CD4-positive, alpha-beta T cell (primary cell): Measurements from ENCODE around the gene ZNF267. TPM values are rescaled to one million over a fixed set of nuclear protein-coding genes. Genes with fewer than 3 reads are reported as not detected.
A peak's percentile ranks its signal among the peaks of the same experiment; 100 is the strongest.
"Not testable (repeated sequence)": the region's sequence is repeated elsewhere in the genome, so short reads cannot be mapped to it uniquely, and the experiment has no call there.

Experiments
- ATAC-seq: fragments of 200-7000 bp; cut with Tn5 transposase; one replicate; pipeline ENCODE4 v1.10.0; 2022; ENCODE audit warnings: mild to moderate bottlenecking; ENCODE audit not compliant: poor library complexity
- CTCF ChIA-PET: fragments of 350-600 bp; sonication (Branson Sonifier 250); formaldehyde crosslinking; loops from one replicate; lab custom pipeline; 2021; ENCODE audit warnings: antibody characterized with exemption, inconsistent platforms; lab: Charles Lee
- POLR2A ChIA-PET: fragments of 350-600 bp; sonication (Branson Sonifier 250); formaldehyde crosslinking; loops from one replicate; lab custom pipeline; 2021; ENCODE audit warnings: antibody characterized with exemption, inconsistent platforms; lab: Charles Lee
- DNase-seq, 14 experiments: peaks; one replicate each; pipeline ENCODE4 v3.0.0-alpha.2; 2013 to 2020; ENCODE audit warnings: mixed read lengths in 2 of 14
- H3K27ac ChIP-seq, 2 donors: one replicate each; pipeline versions ENCODE4 v1.5.1 to v1.7.0; 2013; ENCODE audit warnings: low read length in 2 of 2, low read depth in 1 of 2, mild to moderate bottlenecking in 1 of 2
- H3K27me3 ChIP-seq, 2 experiments: 1 replicate in 1 of 2; 2 replicates in 1 of 2; pipeline versions ENCODE4 v1.6.1 to v1.7.0; 2013; ENCODE audit warnings: low read length in 2 of 2, control low read depth in 1 of 2, mild to moderate bottlenecking in 1 of 2, moderate library complexity in 1 of 2; ENCODE audit not compliant: insufficient read depth in 2 of 2, control insufficient read depth in 1 of 2
- H3K36me3 ChIP-seq: one replicate; pipeline ENCODE4 v1.6.1; 2013; ENCODE audit warnings: low read length, control low read depth; ENCODE audit not compliant: insufficient read depth
- H3K4me1 ChIP-seq: one replicate; pipeline ENCODE4 v1.6.1; 2013; ENCODE audit warnings: low read length, control low read depth; ENCODE audit not compliant: insufficient read depth
- H3K4me3 ChIP-seq: one replicate; pipeline ENCODE4 v1.5.1; 2013; ENCODE audit warnings: mild to moderate bottlenecking, low read length, moderate library complexity
- H3K9me3 ChIP-seq, 2 experiments: 1 replicate in 1 of 2; 2 replicates in 1 of 2; pipeline versions ENCODE4 v1.6.1 to v1.7.0; 2013; ENCODE audit warnings: low read length in 2 of 2, mild to moderate bottlenecking in 2 of 2, control low read depth in 1 of 2, moderate library complexity in 1 of 2; ENCODE audit not compliant: control insufficient read depth in 1 of 2, insufficient read depth in 1 of 2
- H3K27ac Mint-ChIP-seq: one replicate; pipeline ENCODE4 v1.8.0; 2020; ENCODE audit warnings: mixed read lengths
- H3K27me3 Mint-ChIP-seq: one replicate; pipeline ENCODE4 v1.8.0; 2021; ENCODE audit warnings: mixed read lengths
- H3K36me3 Mint-ChIP-seq: one replicate; pipeline ENCODE4 v1.8.0; 2021; ENCODE audit warnings: low read depth, mixed read lengths
- H3K4me1 Mint-ChIP-seq: one replicate; pipeline ENCODE4 v1.8.0; 2021; ENCODE audit warnings: low read depth, mixed read lengths
- H3K4me3 Mint-ChIP-seq: one replicate; pipeline ENCODE4 v1.8.0; 2020; ENCODE audit warnings: mild to moderate bottlenecking, mixed read lengths
- H3K9me3 Mint-ChIP-seq: one replicate; pipeline ENCODE4 v1.8.0; 2020; ENCODE audit warnings: mixed read lengths
- intact Hi-C, 2 experiments: fragments of 100-400 bp; cut with DNase I in 1 of 2; cut with micrococcal nuclease in 1 of 2; formaldehyde crosslinking; loops; one replicate each; pipeline versions ENCODE4 v1.15.1 to v1.9.0; 2023 to 2025; cut with DNase I, micrococcal nuclease
- total RNA-seq, 174 experiments: library from RNA in 2 of 174; stranded (reverse) in 2 of 174; gene quantifications; one replicate each; pipeline ENCODE4 v1.2.3 and lab custom pipeline; 2021 to 2026
- TF ChIP-seq, protein P1 (sequence below): fragments of 200-600 bp; IDR thresholded peaks from one replicate; pipeline ENCODE4 v1.8.0; 2022; ENCODE audit warnings: antibody characterized with exemption, mild to moderate bottlenecking

ZNF267 gene
- total RNA-seq, 2 experiments from 2014 or later = 56.0 to 57.9 TPM

DNA sequence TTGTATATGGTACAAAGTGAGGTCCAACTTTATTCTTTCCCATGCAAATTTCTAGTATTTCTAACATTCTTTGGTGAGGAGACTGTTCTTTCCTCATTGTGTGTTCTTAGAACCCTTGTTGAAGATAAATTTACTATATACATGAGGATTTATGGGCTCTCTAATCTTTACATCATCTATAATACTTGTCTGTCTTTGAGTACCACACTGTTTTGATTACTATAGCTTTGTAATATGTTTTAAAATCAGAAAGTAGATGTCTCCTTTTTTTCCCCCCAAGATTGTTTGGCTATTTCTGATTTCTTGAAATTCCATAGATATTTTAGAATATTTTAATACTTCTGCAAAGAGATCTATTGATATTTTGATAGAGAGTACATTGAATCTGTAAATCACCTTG lies 23.7 kb downstream of the ZNF267 start:
- peaks cover 47% of the 10 kb centered on the region for H3K4me1 Mint-ChIP-seq
- no peak overlapping the region for H3K4me3 Mint-ChIP-seq
- DNase-seq = no peak
- no peaks in the 10 kb centered on the region for H3K9me3 Mint-ChIP-seq
- TF ChIP-seq, protein P1, sequence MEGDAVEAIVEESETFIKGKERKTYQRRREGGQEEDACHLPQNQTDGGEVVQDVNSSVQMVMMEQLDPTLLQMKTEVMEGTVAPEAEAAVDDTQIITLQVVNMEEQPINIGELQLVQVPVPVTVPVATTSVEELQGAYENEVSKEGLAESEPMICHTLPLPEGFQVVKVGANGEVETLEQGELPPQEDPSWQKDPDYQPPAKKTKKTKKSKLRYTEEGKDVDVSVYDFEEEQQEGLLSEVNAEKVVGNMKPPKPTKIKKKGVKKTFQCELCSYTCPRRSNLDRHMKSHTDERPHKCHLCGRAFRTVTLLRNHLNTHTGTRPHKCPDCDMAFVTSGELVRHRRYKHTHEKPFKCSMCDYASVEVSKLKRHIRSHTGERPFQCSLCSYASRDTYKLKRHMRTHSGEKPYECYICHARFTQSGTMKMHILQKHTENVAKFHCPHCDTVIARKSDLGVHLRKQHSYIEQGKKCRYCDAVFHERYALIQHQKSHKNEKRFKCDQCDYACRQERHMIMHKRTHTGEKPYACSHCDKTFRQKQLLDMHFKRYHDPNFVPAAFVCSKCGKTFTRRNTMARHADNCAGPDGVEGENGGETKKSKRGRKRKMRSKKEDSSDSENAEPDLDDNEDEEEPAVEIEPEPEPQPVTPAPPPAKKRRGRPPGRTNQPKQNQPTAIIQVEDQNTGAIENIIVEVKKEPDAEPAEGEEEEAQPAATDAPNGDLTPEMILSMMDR = no peak
- peaks cover 16 to 22% of the 10 kb centered on the region in 2 experiments for H3K9me3 ChIP-seq
- no peaks in the 10 kb centered on the region for H3K27me3 ChIP-seq
- no peak overlapping the region for H3K4me3 ChIP-seq
- H3K27me3 Mint-ChIP-seq = no peaks in the 10 kb centered on the region
- H3K27ac ChIP-seq = no peak overlapping the region
- POLR2A ChIA-PET = interaction anchor here (1.6 kb wide), 1 partner anchor 28 kb away, joined by 3 read pairs; no protein-coding TSS in a partner anchor
- peaks cover 89% of the 10 kb centered on the region for H3K36me3 Mint-ChIP-seq
- H3K27ac Mint-ChIP-seq = peak overlapping the region; percentile 20
- peaks cover 3% of the 10 kb centered on the region for H3K4me1 ChIP-seq
- H3K36me3 ChIP-seq = peaks cover 48% of the 10 kb centered on the region
- ATAC-seq = no peak
- intact Hi-C loops = no loop called here
- CTCF ChIA-PET = interaction anchor here (2.2 kb wide), 1 partner anchor 28 kb away, joined by 7 read pairs; no protein-coding TSS in a partner anchor

DNA sequence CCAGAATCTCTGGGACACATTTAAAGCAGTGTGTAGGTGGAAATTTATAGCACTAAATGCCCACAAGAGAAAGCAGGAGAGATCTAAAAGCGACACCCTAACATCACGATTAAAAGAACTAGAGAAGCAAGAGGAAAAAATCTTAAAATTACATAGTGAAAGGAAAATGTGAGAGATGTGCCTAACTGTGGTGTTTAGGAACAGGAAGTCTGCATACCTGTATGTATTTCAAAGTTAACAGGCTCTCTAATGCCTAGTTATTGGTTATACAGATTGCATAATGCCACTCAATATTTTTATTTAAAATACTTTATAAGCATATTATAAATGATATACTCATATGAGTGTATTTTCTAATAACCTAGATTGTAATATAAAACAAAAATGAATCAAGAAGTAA lies 25.9 kb downstream of the ZNF267 start:
- intact Hi-C loops = no loop called here
- DNase-seq (no peak), ATAC-seq (peak; percentile 37)
- ChIA-PET CTCF (no interaction called here), POLR2A (no interaction called here)
- peak overlapping the region; percentile 75 for H3K27ac Mint-ChIP-seq
- TF ChIP-seq, protein P1 = no peak
- Histone ChIP-seq H3K9me3 (peaks cover 9 to 28% of the 10 kb centered on the region in 2 experiments), H3K4me3 (no peak overlapping the region), H3K27ac (no peak overlapping the region), H3K4me1 (no peaks in the 10 kb centered on the region), H3K36me3 (peaks cover 27% of the 10 kb centered on the region), H3K27me3 (no peaks in the 10 kb centered on the region)
- H3K4me3 Mint-ChIP-seq = peak overlapping the region; percentile 46
- H3K9me3 Mint-ChIP-seq = no peaks in the 10 kb centered on the region
- peaks cover 89% of the 10 kb centered on the region for H3K36me3 Mint-ChIP-seq
- peaks cover 37% of the 10 kb centered on the region for H3K4me1 Mint-ChIP-seq
- H3K27me3 Mint-ChIP-seq = no peaks in the 10 kb centered on the region

- ATAC-seq, DNase-seq, H3K27ac ChIP-seq, H3K27me3 Mint-ChIP-seq, H3K4me1 ChIP-seq, H3K27me3 ChIP-seq, H3K4me3 ChIP-seq, CTCF ChIA-PET, H3K4me3 Mint-ChIP-seq, intact Hi-C loops, H3K27ac Mint-ChIP-seq: not testable (repeated sequence)
- Mint-ChIP-seq H3K9me3 (peaks cover 13% of the 10 kb centered on the region), H3K36me3 (peaks cover 88% of the 10 kb centered on the region), H3K4me1 (peaks cover 29% of the 10 kb centered on the region)
- POLR2A ChIA-PET = interaction anchor here (0.7 kb wide), 1 partner anchor 831 kb away, joined by 3 read pairs; the partner anchor contains the start of gene ZNF668
- Histone ChIP-seq H3K9me3 (peaks cover 26 to 37% of the 10 kb centered on the region in 2 experiments), H3K36me3 (peaks cover 27% of the 10 kb centered on the region)
These were observed 31.0 kb downstream of the ZNF267 start for GRCh38 chr16:31904571-31904970.

GRCh38 chr16:31913668-31914067 lies 40.1 kb downstream of the ZNF267 start:
- no peak overlapping the region for H3K4me3 ChIP-seq
- peaks cover 100% of the 10 kb centered on the region for H3K36me3 Mint-ChIP-seq
- peaks cover 24 to 98% of the 10 kb centered on the region in 2 experiments for H3K9me3 ChIP-seq
- no peak overlapping the region for H3K4me3 Mint-ChIP-seq
- H3K9me3 Mint-ChIP-seq = peaks cover 41% of the 10 kb centered on the region
- no peak overlapping the region for H3K27ac ChIP-seq
- TF ChIP-seq, protein P1 = no peak
- CTCF ChIA-PET = no interaction called here
- POLR2A ChIA-PET = interaction anchor here (0.7 kb wide), 1 partner anchor 14 kb away, joined by 4 read pairs; no protein-coding TSS in a partner anchor
- ATAC-seq (no peak), DNase-seq (no peak)
- no peaks in the 10 kb centered on the region for H3K4me1 ChIP-seq
- H3K36me3 ChIP-seq = peaks cover 62% of the 10 kb centered on the region
- H3K27ac Mint-ChIP-seq = no peak overlapping the region
- H3K4me1 Mint-ChIP-seq = peaks cover 18% of the 10 kb centered on the region
- no peaks in the 10 kb centered on the region for H3K27me3 Mint-ChIP-seq
- intact Hi-C loops = loop anchor here in 1 of 2 experiments (5.0 kb wide), 1 partner anchor 161 kb away; no protein-coding TSS in a partner anchor
- H3K27me3 ChIP-seq = no peaks in the 10 kb centered on the region
